Measurements from ENCODE around the gene CACNA1H. TPM values are rescaled to one million over a fixed set of nuclear protein-coding genes. Genes with fewer than 3 reads are reported as not detected.

The CACNA1H gene
- total and polyA plus RNA-seq, 2 of the 8 experiments (the other 6 are each of a cell fraction or from before 2014, with no cell fraction given) = 14.0 to 28.7 TPM

DNA sequence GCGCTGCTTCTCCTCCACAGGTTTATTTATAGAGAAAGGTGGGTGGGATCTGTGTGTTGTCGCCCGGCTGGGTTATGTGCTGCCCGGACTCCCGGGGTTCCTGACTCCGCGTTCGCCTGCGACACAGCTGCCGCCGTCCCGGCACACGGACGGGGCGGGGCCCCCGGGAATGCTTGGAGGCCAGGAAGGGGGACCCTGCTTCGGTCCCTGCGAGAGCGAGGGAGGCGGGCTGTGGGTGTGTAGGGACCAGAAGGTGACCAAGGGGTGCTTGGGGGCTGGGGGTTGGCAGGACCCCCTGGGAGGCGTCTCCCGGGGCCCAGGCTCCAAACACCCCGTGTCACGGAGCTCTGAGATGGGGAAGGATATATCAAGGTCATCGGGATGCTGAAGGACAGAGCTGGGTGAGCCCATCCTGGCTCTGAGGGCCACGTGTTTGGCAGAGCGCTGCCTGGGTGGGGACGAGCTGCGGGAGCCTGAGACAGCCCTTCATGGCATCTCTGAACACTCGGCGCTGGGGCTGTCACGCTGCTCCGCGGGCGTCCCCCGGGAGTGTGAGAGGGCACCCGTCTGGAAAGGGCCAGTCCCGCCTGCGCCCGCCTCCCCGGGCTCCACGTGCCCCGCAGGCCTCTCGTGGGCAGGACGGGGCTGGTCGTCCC is 4.2 kb downstream of the CACNA1H start:
- Histone ChIP-seq H3K27me3 (replicated peaks in 1 of 4; ENCODE audit: control insufficient read depth in 3 of 4, extremely low read depth in 1 of 4, insufficient read depth in 3 of 4, low read length in 3 of 4) (peaks cover 0 to 4% (median 0%) of the 10 kb centered on the region in 4 experiments; a peak in 1 of 7 replicates), H3K23ac (ENCODE audit: insufficient read length) (no peak overlapping the region), H3K9me3 (ENCODE audit: insufficient read depth in 2 of 2, low read depth in 1 of 2, low read length in 1 of 2) (no peaks in the 10 kb centered on the region), H3K4me1 (replicated peaks in 1 of 4; ENCODE audit: control insufficient read depth in 3 of 4, insufficient read depth in 4 of 4, low read length in 3 of 4) (peaks cover 0 to 12% (median 8%) of the 10 kb centered on the region in 4 experiments; a peak in 5 of 7 replicates), H3K27ac (ENCODE audit: low read depth, low read length) (no peak overlapping the region), H3K14ac (ENCODE audit: insufficient read length) (no peak overlapping the region), H3K4me2 (ENCODE audit: insufficient read depth in 1 of 2, low read depth in 2 of 2, low read length in 2 of 2) (no peak overlapping the region), H2AFZ (ENCODE audit: low read length) (no peak overlapping the region), H2BK120ac (replicated peaks; ENCODE audit: low read depth, low read length) (no peak overlapping the region), H3K4me3 (ENCODE audit: extremely low read depth in 1 of 4, insufficient read depth in 2 of 4, low read depth in 3 of 4, low read length in 4 of 4) (no peak overlapping the region), H3K79me1 (ENCODE audit: low read depth, low read length) (peaks cover 17% of the 10 kb centered on the region), H3K4ac (replicated peaks; ENCODE audit: insufficient read length, low read depth, low read length) (no peak overlapping the region), H2BK20ac (ENCODE audit: low read length) (no peak overlapping the region), H3K18ac (ENCODE audit: extremely low read depth, low read length) (no peak overlapping the region), H2BK5ac (ENCODE audit: low read depth, low read length) (no peak overlapping the region), H4K8ac (ENCODE audit: extremely low read depth, insufficient read depth, low read length) (no peak overlapping the region; the same call in none of the 2 replicates), H3K9ac (replicated peaks in 1 of 4; ENCODE audit: extremely low read depth in 1 of 4, low read depth in 3 of 4, low read length in 3 of 4) (no peak overlapping the region), H4K20me1 (replicated peaks in 1 of 2; ENCODE audit: control insufficient read depth in 1 of 2, insufficient read depth in 2 of 2, low read length in 2 of 2) (peaks cover 16 to 35% of the 10 kb centered on the region in 2 experiments), H2BK15ac (ENCODE audit: low read length) (no peak overlapping the region), H4K5ac (ENCODE audit: insufficient read length, low read depth, low read length) (no peak overlapping the region), H3K56ac (replicated peaks; ENCODE audit: insufficient read length, low read depth, low read length) (no peak overlapping the region), H3K79me2 (ENCODE audit: control insufficient read depth in 1 of 2, insufficient read depth in 2 of 2, low read length in 2 of 2) (peaks cover 0 to 30% of the 10 kb centered on the region in 2 experiments; a peak in 1 of 4 replicates), H2AK5ac (ENCODE audit: low read depth, low read length) (no peak overlapping the region), H2BK12ac (ENCODE audit: low read depth, low read length) (no peak overlapping the region), H4K91ac (replicated peaks; ENCODE audit: insufficient read length, low read length) (no peak overlapping the region), H3K23me2 (ENCODE audit: low read depth, low read length) (peaks cover 3% of the 10 kb centered on the region; the same call in 1 of the 2 replicates), H3K36me3 (ENCODE audit: control insufficient read depth in 2 of 4, insufficient read depth in 4 of 4, low read length in 3 of 4) (peaks cover 0 to 2% (median under 1%) of the 10 kb centered on the region in 4 experiments; a peak in 3 of 8 replicates)
- DNase-seq (ENCODE audit: low read depth in 1 of 2, low spot score in 2 of 2) (no peak), FAIRE-seq (no peak)
- WGBS, 2 experiments (ENCODE audit: extremely low coverage in 1 of 2, insufficient coverage in 1 of 2, insufficient read length in 1 of 2, insufficient replicate concordance in 2 of 2, low coverage in 1 of 2, low lambda C conversion rate in 2 of 2, missing lambda C conversion rate in 1 of 2) = 91% methylated on average over 36 of the region's 46 CpGs; no CpG with 5 or more reads in 1 of the 2 experiments
- TF ChIP-seq PHF8 (conservative IDR thresholded peaks at IDR 0.05; ENCODE audit: low read depth, low read length) (no peak), SUZ12 (IDR thresholded peaks at IDR 0.05; ENCODE audit: low read length) (no peak), KDM5A (IDR thresholded peaks at IDR 0.05; ENCODE audit: low read length) (no peak), KDM1A (IDR thresholded peaks at IDR 0.05; ENCODE audit: borderline replicate concordance, low read length) (no peak), SAP30 (IDR thresholded peaks at IDR 0.05; ENCODE audit: insufficient read depth, insufficient replicate concordance, low read length) (no peak)
- ChIA-PET POLR2A (ENCODE audit: partially characterized antibody) (no interaction called here), CTCF (ENCODE audit: partially characterized antibody) (interaction anchor here (0.9 to 2.2 kb wide), 2 partner anchors 11 to 28 kb away, joined by 3 to 10 read pairs; no protein-coding TSS in a partner anchor)
